SW 1271 (cell line): Measurements from ENCODE around the gene TENM3.
"Not testable (repeated sequence)": the region's sequence is repeated elsewhere in the genome, so short reads cannot be mapped to it uniquely, and the experiment has no call there.

Experiments
- DNase-seq, 2 experiments: peaks; one replicate each; lab custom pipeline; 2025; lab: John Stamatoyannopoulos, UW

Gene TENM3

GRCh38 chr4:182810103-182810615 lies 567.0 kb downstream of the TENM3 start:
- no peak for DNase-seq

GRCh38 chr4:182812916-182813315 lies 569.7 kb downstream of the TENM3 start:
- no peak for DNase-seq

GRCh38 chr4:182814065-182814464 lies 570.9 kb downstream of the TENM3 start:
- DNase-seq = not testable (repeated sequence)

- no peak for DNase-seq
Measured at GRCh38 chr4:182818926-182819730, 575.9 kb downstream of the TENM3 start.

- no peak for DNase-seq
Measured at GRCh38 chr4:182819751-182820150, 576.5 kb downstream of the TENM3 start.

- no peak for DNase-seq
Measured at GRCh38 chr4:182822554-182822953, 579.4 kb downstream of the TENM3 start.

- no peak for DNase-seq
Measured at GRCh38 chr4:182823576-182823975, 580.4 kb downstream of the TENM3 start.

- no peak for DNase-seq
Measured at GRCh38 chr4:182825003-182825402, 581.8 kb downstream of the TENM3 start.

- no peak for DNase-seq
Measured at GRCh38 chr4:182825786-182826185, 582.6 kb downstream of the TENM3 start.

- DNase-seq = no peak
Measured at GRCh38 chr4:182826391-182826790, 583.2 kb downstream of the TENM3 start.

- no peak for DNase-seq
Measured at GRCh38 chr4:182827166-182827565, 584.0 kb downstream of the TENM3 start.

- no peak for DNase-seq
Measured at GRCh38 chr4:182827954-182828353, 584.8 kb downstream of the TENM3 start.

- no peak for DNase-seq
Measured at GRCh38 chr4:182828360-182829025, 585.3 kb downstream of the TENM3 start.

GRCh38 chr4:182829196-182829595 lies 586.0 kb downstream of the TENM3 start:
- no peak for DNase-seq

GRCh38 chr4:182831376-182831775 lies 588.2 kb downstream of the TENM3 start:
- DNase-seq = no peak

GRCh38 chr4:182832352-182833120 lies 589.3 kb downstream of the TENM3 start:
- no peak for DNase-seq

- no peak for DNase-seq
Measured at GRCh38 chr4:182835006-182835740, 592.0 kb downstream of the TENM3 start.

GRCh38 chr4:182837831-182838230 lies 594.6 kb downstream of the TENM3 start:
- no peak for DNase-seq

GRCh38 chr4:182838535-182838934 lies 595.3 kb downstream of the TENM3 start:
- no peak for DNase-seq

GRCh38 chr4:182839256-182839655 lies 596.1 kb downstream of the TENM3 start:
- no peak for DNase-seq

GRCh38 chr4:182840108-182840507 lies 596.9 kb downstream of the TENM3 start:
- DNase-seq = no peak

GRCh38 chr4:182842104-182842600 lies 599.0 kb downstream of the TENM3 start:
- DNase-seq = no peak
